ENCODE data around the gene FAM118B.

FAM118B gene

GRCh38 chr11:126176853-126177470, 34.6 kb upstream of the FAM118B start:
- Histone ChIP-seq H3K27ac (no peak overlapping the region), H2AFZ (no peak overlapping the region), H3K27me3 (ENCODE audit: control insufficient read depth, insufficient read depth, low read length) (no peaks in the 10 kb centered on the region), H3K4me3 (ENCODE audit: low read depth, low read length) (no peak overlapping the region), H3K4me1 (no peaks in the 10 kb centered on the region), H3K9ac (no peak overlapping the region), H3K36me3 (ENCODE audit: control insufficient read depth, insufficient read depth, low read length) (no peaks in the 10 kb centered on the region), H3K9me3 (ENCODE audit: control insufficient read depth, low read length) (no peaks in the 10 kb centered on the region), H3K4me2 (ENCODE audit: low read length) (no peak overlapping the region), H3K79me2 (no peaks in the 10 kb centered on the region)
- no peak for TF ChIP-seq CTCF (IDR thresholded peaks at IDR 0.05)

DNA sequence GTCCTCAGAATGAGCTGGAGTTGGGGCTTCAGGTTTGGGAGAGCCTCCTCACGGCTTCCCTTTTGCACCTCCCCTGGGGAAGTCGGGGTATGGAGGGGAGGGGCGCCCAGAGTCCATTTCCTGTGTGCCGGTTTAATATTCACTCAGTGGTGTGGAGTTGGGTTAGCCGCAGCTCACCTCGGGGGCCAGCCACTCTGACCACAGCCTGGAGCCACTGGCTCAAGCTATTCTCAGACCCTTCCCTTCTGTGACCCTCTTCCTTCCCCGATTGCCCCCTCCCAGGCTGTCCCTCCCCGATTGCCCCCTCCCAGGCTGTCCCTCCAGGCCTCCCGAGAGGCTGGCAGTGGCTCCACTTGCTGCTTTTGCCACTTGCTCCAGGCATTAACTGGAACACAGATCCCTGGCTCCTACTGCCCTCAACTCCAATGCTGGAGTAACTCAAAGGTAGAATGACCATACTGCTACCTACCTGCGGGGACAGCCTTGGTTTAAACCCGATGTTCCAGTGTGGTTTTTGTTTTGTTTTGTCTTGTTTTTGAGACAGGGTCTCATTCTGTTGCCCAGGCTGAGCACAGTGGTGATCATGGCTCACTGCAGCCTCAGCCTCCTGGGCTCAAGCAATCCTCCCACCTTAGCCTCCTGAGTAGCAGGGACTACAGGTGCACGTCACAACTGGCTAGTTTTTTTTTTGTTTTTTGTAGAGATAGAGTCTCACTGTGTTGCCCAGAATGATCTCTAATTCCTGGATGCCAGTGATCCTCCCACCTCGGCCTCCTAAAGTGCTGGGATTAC, 29.4 kb upstream of the FAM118B start:
- no peaks in the 10 kb centered on the region for H3K79me2 ChIP-seq
- H3K9ac ChIP-seq = no peak overlapping the region
- no peaks in the 10 kb centered on the region for H3K9me3 ChIP-seq (ENCODE audit: control insufficient read depth, low read length)
- H3K4me3 ChIP-seq (ENCODE audit: low read depth, low read length) = no peak overlapping the region
- no peak overlapping the region for H3K27ac ChIP-seq
- no peak overlapping the region for H3K4me2 ChIP-seq (ENCODE audit: low read length)
- no peak for TF ChIP-seq CTCF (IDR thresholded peaks at IDR 0.05)
- H2AFZ ChIP-seq = no peak overlapping the region
- no peaks in the 10 kb centered on the region for H3K36me3 ChIP-seq (ENCODE audit: control insufficient read depth, insufficient read depth, low read length)
- no peaks in the 10 kb centered on the region for H3K27me3 ChIP-seq (ENCODE audit: control insufficient read depth, insufficient read depth, low read length)
- H3K4me1 ChIP-seq = no peaks in the 10 kb centered on the region

- H2AFZ ChIP-seq = no peak overlapping the region
- H3K9me3 ChIP-seq (ENCODE audit: control insufficient read depth, low read length) = no peaks in the 10 kb centered on the region
- H3K4me3 ChIP-seq (ENCODE audit: low read depth, low read length) = no peak overlapping the region
- no peak overlapping the region for H3K27ac ChIP-seq
- no peak for TF ChIP-seq CTCF (IDR thresholded peaks at IDR 0.05)
- H3K79me2 ChIP-seq = no peaks in the 10 kb centered on the region
- H3K36me3 ChIP-seq (ENCODE audit: control insufficient read depth, insufficient read depth, low read length) = no peaks in the 10 kb centered on the region
- no peak overlapping the region for H3K4me2 ChIP-seq (ENCODE audit: low read length)
- no peaks in the 10 kb centered on the region for H3K27me3 ChIP-seq (ENCODE audit: control insufficient read depth, insufficient read depth, low read length)
- H3K9ac ChIP-seq = no peak overlapping the region
- no peaks in the 10 kb centered on the region for H3K4me1 ChIP-seq
Observed at GRCh38 chr11:126182787-126183445, 28.7 kb upstream of the FAM118B start.

DNA sequence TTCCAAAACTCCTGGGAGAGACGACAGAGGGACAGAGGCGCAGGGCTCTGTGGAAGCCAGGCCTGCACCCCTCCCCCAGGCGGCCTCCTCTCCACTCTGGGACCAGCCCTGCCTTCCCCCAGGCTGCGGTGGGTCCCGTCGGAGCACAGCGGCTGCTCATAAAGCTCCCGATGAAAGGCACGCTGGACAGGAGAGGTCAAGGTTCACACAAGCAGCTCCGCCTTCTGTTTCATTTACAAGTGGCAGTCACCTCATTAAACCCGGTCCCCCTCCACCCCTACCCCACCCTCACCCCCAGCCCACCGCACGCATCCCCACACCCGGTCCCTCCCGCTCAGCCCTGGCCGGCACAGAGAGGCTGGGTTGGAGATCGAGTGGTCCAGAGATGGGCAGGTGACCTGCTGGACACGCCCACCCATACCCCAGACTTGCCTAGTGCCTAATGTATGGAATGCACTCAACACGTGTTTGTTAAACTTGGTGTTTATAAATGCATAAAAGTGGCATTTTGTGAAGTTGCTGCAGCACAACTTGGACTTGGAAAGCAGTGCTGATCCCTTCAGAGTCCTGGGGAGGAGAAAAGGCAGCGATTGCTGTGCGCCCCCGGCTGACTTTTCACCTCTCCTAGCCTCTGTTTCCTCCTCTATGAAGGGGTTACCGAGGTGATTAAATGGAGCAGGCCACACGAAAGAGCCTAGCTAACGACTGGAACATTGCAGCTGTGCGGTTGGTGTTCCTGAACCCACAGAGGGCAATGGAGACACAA, 26.1 kb upstream of the FAM118B start:
- no peak overlapping the region for H3K9ac ChIP-seq
- H3K79me2 ChIP-seq = no peaks in the 10 kb centered on the region
- no peak overlapping the region for H3K4me3 ChIP-seq (ENCODE audit: low read depth, low read length)
- no peaks in the 10 kb centered on the region for H3K36me3 ChIP-seq (ENCODE audit: control insufficient read depth, insufficient read depth, low read length)
- H3K27ac ChIP-seq = no peak overlapping the region
- no peak overlapping the region for H3K4me2 ChIP-seq (ENCODE audit: low read length)
- H3K4me1 ChIP-seq = no peaks in the 10 kb centered on the region
- no peaks in the 10 kb centered on the region for H3K9me3 ChIP-seq (ENCODE audit: control insufficient read depth, low read length)
- no peak for TF ChIP-seq CTCF (IDR thresholded peaks at IDR 0.05)
- no peaks in the 10 kb centered on the region for H3K27me3 ChIP-seq (ENCODE audit: control insufficient read depth, insufficient read depth, low read length)
- H2AFZ ChIP-seq = no peak overlapping the region

Data from parathyroid adenoma (tissue), 2 donors.